Urothelium cell line (cell line): ENCODE data around the gene APOL2.
"Not testable (repeated sequence)": the region's sequence is repeated elsewhere in the genome, so short reads cannot be mapped to it uniquely, and the experiment has no call there.

ENCODE experiments used
- DNase-seq: peaks from one replicate; pipeline ENCODE4 v3.0.0; 2011; ENCODE audit warnings: low spot score, mixed read lengths
- FAIRE-seq: peaks from 2 replicates; lab custom pipeline; 2011; peaks lifted over from hg19 to GRCh38; lab: Jason Lieb, UNC

The APOL2 gene, protein sequence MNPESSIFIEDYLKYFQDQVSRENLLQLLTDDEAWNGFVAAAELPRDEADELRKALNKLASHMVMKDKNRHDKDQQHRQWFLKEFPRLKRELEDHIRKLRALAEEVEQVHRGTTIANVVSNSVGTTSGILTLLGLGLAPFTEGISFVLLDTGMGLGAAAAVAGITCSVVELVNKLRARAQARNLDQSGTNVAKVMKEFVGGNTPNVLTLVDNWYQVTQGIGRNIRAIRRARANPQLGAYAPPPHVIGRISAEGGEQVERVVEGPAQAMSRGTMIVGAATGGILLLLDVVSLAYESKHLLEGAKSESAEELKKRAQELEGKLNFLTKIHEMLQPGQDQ

DNA sequence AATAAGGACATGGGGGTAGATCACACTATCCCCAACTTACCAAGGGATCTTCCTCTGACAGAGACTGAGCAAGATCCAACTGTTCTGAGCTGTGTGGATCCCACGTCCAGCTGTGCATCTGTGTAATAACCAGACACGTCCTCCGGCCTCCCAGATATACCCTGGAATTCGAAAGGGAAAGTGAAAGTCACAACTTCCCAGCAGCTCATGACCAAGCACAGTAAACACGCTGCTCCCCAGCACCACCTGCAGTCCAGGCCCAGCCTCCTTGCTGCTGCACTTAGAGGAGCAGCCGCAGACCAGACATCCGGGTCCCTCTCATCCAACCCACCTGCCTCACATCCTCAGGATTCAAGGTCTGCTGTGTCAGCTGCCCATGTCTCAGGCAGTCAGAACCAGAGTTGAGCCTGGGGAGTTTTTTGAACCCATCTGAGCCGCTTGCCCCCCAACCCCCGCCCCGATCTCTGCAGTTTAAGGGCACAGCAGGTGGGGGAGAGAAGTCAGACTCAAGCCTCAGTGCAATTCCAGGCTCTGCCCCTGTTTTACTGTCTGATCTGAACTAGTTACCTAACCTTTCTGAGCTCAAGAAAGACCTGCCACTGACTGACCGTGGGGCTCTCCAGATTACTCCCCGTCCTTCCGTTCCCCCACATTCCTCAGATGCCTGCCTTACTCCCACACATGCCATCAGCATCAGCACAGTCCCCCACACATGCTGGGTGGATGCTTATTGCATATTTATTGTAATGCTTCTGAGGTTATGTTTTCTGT lies at the start of gene APOL2:
Gene APOL2, minus strand, starts transcription at position 127 of the 771 bp plus-strand sequence. CDS start 6,365 bp downstream, outside the sequence.
- DNase-seq (peak; percentile 96), FAIRE-seq (peak; percentile 98)

- FAIRE-seq (no peak), DNase-seq (no peak)
These were observed 49.5 kb upstream of the APOL2 start for GRCh38 chr22:36288571-36289405.

DNA sequence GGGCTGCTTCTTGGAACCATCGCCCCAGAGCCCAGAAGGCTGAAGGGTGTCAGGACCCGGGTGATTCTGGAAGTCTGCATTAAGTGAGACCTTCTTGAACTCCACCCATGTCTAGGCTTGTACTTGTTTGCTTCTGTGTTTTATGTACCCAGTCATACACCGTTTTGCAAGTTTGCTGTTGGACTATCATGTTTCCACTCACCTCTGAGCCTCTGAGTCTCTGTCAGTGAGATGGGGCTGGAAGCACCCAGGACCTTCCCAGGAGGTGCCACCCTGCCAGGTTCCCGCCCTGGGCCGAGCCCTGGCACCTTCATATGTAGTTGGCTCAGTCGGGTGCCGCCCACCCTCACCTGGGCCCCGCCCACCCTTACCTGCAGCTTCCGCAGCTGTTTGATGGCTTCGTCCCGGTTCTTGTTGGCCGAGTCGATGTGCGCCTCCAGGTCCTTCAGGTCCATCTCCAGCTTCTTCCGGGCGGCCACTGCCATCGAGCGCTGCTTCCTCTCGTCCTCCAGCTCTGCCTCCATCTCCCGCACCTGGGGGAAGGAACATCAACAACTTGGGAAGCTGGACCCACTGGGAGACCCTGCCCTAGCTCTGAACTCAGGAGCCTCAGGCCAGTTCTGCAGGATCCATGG lies 48.7 kb upstream of the APOL2 start:
- FAIRE-seq (no peak), DNase-seq (no peak)

DNA sequence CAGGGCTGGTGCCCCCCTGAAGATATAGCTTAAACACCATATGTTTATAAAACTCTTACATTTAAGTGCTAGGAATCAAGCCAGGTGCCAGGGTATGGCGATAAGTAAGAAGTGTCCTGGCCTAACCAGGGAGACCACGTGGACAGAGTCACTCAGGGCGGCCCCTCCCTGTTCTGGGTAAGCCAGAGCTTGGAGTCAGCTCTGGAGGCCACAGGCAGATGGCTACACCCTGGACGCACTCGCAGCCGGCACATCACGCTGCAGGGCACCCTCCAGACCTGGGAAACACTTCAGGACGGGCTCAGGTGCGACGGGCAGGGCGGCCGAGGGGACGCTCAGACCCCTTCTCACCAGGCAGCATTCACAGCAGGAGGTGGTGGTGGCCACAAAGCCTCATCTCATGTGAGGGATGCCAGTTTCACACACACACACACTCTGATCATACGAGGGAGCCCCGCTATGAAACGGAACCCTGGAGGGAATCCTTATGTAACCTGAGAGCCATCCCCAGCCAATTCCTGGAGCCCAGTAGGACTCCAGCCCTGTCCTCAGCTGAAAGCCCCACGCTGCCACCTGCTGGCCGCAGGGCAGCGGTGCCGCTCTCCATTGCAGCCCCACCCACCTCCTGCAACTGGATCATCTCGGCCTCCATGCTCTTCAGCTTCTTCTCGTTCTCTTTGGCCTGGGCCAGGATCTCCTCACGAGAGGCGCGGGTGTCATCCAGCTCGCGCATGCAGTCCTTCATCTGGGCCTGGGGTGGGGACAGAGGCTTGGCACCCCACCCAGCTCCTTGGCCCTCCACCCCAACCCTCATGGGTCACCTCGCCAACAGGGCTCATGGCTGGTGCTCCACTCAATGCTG lies 47.0 kb upstream of the APOL2 start:
- FAIRE-seq (peak; percentile 35), DNase-seq (peak; percentile 88)

DNA sequence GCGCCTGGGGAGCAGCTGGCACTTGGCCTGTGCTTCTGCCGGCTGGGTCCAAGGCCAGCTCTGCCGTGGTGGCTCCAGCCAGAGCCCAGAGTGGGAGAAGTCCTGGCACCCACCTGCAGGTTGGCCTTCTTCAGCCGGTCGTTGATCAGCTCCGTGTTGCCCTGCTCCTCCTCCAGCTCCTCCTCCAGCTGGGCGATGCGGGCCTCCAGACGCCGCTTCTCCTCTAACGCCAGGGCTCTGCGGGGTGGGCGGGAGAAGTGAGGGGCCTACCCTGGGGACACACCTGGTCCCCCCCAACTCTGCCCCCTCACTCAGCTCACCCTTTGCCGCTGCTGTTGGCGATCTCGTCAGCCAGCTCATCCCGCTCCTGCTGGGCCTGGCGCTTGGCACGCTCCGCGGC lies 46.2 kb upstream of the APOL2 start:
- FAIRE-seq (no peak), DNase-seq (no peak)

DNA sequence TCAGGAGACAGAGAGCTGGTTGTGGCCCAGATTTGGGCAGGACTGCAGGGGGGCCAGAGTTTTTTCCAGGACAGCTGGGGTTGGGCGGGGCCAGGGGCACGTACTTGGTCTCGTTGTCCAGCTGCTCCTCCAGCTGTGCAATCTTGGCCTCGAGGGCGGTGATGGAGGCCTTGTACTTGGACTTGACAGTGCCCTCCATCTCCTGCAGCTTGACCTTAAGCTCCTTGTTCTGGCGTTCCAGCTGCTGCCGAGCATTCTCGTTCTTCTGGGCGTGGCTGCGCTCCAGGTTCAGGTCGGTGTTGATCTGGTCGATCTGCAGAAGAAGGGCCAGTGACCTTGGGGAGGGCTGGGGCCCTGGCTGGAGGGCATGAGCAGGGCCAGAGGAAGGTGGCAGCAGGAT lies 45.7 kb upstream of the APOL2 start:
- no peak for FAIRE-seq
- DNase-seq: no peak

DNA sequence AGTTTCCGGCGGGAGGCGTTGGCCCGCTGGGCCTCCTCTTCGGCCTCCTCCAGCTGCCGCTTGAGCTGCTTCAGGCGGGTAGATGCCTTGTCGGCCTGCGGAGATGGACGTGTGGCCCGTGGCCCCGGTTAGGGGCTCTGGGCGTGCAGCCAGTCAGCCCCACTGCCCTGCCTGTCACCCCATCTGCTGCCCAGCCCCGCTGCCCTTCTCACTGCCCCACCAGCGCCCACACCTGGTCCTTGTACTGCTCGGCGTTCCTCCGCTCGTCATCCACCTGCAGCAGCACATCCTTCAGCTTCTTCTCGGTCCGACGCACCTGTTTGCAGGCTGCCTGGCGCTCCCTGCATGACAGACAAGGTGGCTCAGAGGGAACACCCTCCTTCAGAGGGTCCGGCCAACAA lies 44.8 kb upstream of the APOL2 start:
- no peak for FAIRE-seq
- DNase-seq: no peak

DNA sequence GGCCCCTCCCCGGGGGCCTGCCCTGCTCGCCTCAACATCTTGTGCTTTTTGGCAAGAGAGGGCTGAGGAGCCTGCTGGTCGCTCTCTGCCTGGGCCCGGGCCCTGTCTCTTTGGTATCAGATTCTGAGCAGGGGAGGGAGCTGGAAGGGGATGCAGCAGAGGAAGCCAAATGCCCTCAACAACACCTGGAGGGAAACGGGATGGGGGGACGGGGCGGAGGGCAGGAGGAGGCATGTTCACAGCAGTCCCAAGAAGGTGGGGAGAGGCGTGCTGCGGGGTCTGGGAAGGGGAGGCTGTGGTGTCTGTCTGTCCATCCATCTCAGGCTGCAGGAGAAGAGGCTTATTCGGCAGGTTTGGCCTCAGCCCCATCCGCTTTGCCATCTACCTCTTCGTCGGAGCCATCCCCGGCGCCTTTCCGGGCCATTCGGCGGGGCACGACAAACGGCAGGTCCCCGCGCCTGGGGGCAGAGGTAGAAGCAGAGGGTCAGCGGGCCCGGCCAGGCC lies 43.1 kb upstream of the APOL2 start:
- FAIRE-seq (peak; percentile 23), DNase-seq (no peak)

GRCh38 chr22:36281781-36282327 lies 42.5 kb upstream of the APOL2 start:
- DNase-seq (no peak), FAIRE-seq (no peak)

- DNase-seq (no peak), FAIRE-seq (no peak)
These were observed 41.1 kb upstream of the APOL2 start for GRCh38 chr22:36280379-36280778.

DNA sequence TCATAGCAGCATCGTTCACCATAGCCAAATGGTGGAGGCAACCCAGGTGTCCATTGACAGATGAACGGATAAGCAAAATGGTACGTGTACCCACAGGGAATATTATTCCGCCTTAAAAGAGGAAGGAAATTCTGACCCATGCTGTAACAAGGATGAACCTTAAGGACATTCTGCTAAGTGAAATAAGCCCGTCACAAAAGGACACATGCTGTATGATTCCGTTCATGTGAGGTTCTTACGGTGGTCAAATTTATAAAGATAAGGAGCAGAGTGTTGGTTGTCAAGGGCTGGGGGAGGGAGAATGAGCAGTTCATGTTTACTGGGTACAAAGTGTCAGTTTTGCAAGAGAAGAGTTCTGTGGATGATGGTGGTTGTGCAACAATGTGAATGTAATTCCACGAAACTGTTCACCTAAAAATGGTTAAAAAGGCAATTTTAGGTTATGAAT lies 39.9 kb upstream of the APOL2 start:
- FAIRE-seq: peak; percentile 53

DNA sequence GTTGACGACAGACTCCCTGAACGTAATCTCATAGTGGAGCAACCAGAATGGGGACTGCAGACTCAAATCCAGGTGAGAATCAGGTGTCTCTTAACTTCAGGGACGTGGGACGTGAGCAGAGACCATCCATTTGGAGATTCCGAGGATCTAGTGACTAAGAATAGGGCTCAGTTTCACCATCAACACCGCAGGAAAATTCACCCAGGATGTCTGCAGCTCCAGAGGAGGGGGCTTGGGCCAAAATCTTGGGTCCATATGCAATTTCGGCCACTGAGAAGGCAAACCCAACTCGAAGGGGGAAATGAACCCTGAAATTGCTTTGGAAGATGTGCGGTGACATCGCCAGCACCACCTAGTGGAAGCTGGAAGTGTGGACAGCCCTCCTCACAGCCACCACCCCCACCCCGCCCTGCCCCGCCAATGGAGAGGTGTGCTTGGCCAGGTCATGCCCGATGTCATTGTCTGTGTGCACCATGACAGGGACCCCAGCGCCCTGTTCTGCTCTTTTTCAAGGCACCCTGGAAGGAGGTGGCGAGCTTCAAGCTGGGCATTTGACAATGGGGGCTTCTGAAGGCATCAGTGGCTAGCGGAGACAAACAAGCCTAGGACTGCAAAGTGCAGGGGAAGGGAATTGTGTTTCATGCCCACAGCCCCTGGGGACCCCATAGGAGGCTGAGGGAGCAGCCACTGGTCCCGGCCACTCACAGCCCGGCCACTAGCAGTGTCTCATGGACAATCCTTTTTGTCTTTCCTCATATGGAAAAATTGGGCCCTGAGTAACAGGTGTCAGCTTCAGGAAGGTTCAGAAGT lies 38.4 kb upstream of the APOL2 start:
- peak; percentile 79 for FAIRE-seq

More for the DNA sequence above, 39.9 kb upstream of the APOL2 start:
- no peak for DNase-seq

GRCh38 chr22:36274531-36274930 lies 35.2 kb upstream of the APOL2 start:
- no peak for DNase-seq
- FAIRE-seq: no peak

More for the DNA sequence above, 38.4 kb upstream of the APOL2 start:
- DNase-seq: peak; percentile 65

GRCh38 chr22:36271951-36272350 lies 32.6 kb upstream of the APOL2 start:
- DNase-seq, FAIRE-seq: not testable (repeated sequence)

- not testable (repeated sequence) for DNase-seq, FAIRE-seq
These were observed 31.9 kb upstream of the APOL2 start for GRCh38 chr22:36271231-36271630.

- no peak for FAIRE-seq
- DNase-seq: no peak
These were observed 28.7 kb upstream of the APOL2 start for GRCh38 chr22:36267896-36268485.

GRCh38 chr22:36267058-36267457 lies 27.7 kb upstream of the APOL2 start:
- peak; percentile 58 for FAIRE-seq
- no peak for DNase-seq
